Nephron progenitor cell (in vitro differentiated cells): Measurements from ENCODE around the gene NUDCD3.

Experiments
- DNase-seq: peaks from one replicate; pipeline ENCODE4 v3.0.0; 2021
- H3K27ac Mint-ChIP-seq: 2 replicates; pipeline ENCODE4 v1.8.0; 2021; ENCODE audit warnings: mild to moderate bottlenecking, moderate library complexity, mixed read lengths
- H3K27me3 Mint-ChIP-seq: 2 replicates; pipeline ENCODE4 v1.8.0; 2021; ENCODE audit warnings: mild to moderate bottlenecking, low read depth, mixed read lengths; ENCODE audit not compliant: poor library complexity
- H3K36me3 Mint-ChIP-seq: 2 replicates; pipeline ENCODE4 v1.8.0; 2021; ENCODE audit warnings: low read depth, mixed read lengths
- H3K4me1 Mint-ChIP-seq: 2 replicates; pipeline ENCODE4 v1.8.0; 2021; ENCODE audit warnings: mixed read lengths
- H3K4me3 Mint-ChIP-seq: 2 replicates; pipeline ENCODE4 v1.8.0; 2021; ENCODE audit warnings: mild to moderate bottlenecking, moderate library complexity, mixed read lengths
- H3K9me3 Mint-ChIP-seq: 2 replicates; pipeline ENCODE4 v1.8.0; 2021; ENCODE audit warnings: mild to moderate bottlenecking, moderate library complexity, mixed read lengths
- CTCF ChIP-seq: fragments of 200-600 bp; sonication (generic); IDR thresholded peaks from 2 replicates; pipeline ENCODE4 v1.5.0; 2021; ENCODE audit warnings: antibody characterized with exemption

Gene NUDCD3

GRCh38 chr7:44486693-44487092 is 3.8 kb downstream of the NUDCD3 start:
- no peak for TF ChIP-seq CTCF
- DNase-seq = no peak
- Mint-ChIP-seq H3K4me3 (peak overlapping the region; percentile 6), H3K9me3 (peaks cover 24% of the 10 kb centered on the region), H3K36me3 (peaks cover 56% of the 10 kb centered on the region), H3K27me3 (no peaks in the 10 kb centered on the region), H3K4me1 (peaks cover 46% of the 10 kb centered on the region), H3K27ac (no peak overlapping the region)

GRCh38 chr7:44486001-44486400 is 4.5 kb downstream of the NUDCD3 start:
- Mint-ChIP-seq H3K9me3 (peaks cover 24% of the 10 kb centered on the region), H3K36me3 (peaks cover 63% of the 10 kb centered on the region), H3K4me3 (peak overlapping the region; percentile 30), H3K4me1 (peaks cover 42% of the 10 kb centered on the region), H3K27ac (peak overlapping the region; percentile 77), H3K27me3 (no peaks in the 10 kb centered on the region)
- TF ChIP-seq CTCF = no peak
- no peak for DNase-seq

GRCh38 chr7:44484482-44485313 is 5.8 kb downstream of the NUDCD3 start:
- Mint-ChIP-seq H3K36me3 (peaks cover 72% of the 10 kb centered on the region), H3K9me3 (peaks cover 24% of the 10 kb centered on the region), H3K4me3 (no peak overlapping the region), H3K27ac (peak overlapping the region; percentile 20), H3K4me1 (peaks cover 33% of the 10 kb centered on the region), H3K27me3 (no peaks in the 10 kb centered on the region)
- TF ChIP-seq CTCF = no peak
- no peak for DNase-seq

GRCh38 chr7:44482502-44483485 is 7.7 kb downstream of the NUDCD3 start:
- peaks cover 24% of the 10 kb centered on the region for H3K9me3 Mint-ChIP-seq
- H3K27me3 Mint-ChIP-seq = no peaks in the 10 kb centered on the region
- TF ChIP-seq CTCF = no peak
- peaks cover 77% of the 10 kb centered on the region for H3K36me3 Mint-ChIP-seq
- DNase-seq = no peak
- H3K4me1 Mint-ChIP-seq = peaks cover 18% of the 10 kb centered on the region
- no peak overlapping the region for H3K4me3 Mint-ChIP-seq
- H3K27ac Mint-ChIP-seq = no peak overlapping the region

GRCh38 chr7:44477938-44478337 is 12.5 kb downstream of the NUDCD3 start:
- no peak overlapping the region for H3K4me3 Mint-ChIP-seq
- TF ChIP-seq CTCF = no peak
- H3K27ac Mint-ChIP-seq = peak overlapping the region; percentile 59
- H3K27me3 Mint-ChIP-seq = no peaks in the 10 kb centered on the region
- DNase-seq = no peak
- H3K9me3 Mint-ChIP-seq = peaks cover 8% of the 10 kb centered on the region
- H3K36me3 Mint-ChIP-seq = peaks cover 59% of the 10 kb centered on the region
- peaks cover 5% of the 10 kb centered on the region for H3K4me1 Mint-ChIP-seq
